ENCODE data around the gene FCAMR.

DNA sequence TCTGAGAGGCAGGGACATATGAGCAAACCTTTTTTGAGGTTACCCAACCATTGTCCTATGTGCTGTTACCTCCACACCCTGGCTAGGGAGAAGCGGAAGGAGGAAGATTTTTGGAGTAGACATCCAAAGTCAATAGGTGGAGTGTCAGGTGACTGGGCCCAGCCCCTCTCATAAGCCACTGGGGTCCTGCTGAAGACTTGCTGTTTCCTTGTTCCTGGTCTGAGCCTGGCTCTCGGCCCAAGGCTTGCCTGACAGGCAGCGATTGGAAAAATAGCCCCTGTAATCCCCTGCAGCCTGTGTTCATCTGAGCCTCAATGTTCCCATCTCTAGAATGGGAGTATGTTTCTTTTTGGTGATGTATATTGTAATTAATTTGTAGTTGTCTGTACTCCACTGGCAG lies 17.1 kb downstream of the FCAMR start:
- TF ChIP-seq YY1 (IDR thresholded peaks at IDR 0.05; ENCODE audit: insufficient read depth, insufficient read length) (no peak), ZNF274 (IDR thresholded peaks at IDR 0.05; ENCODE audit: low read depth, low read length) (no peak), SUZ12 (IDR thresholded peaks at IDR 0.05; ENCODE audit: extremely low read depth, insufficient read depth, insufficient read length) (no peak)

All from NT2/D1 (cell line).